Small intestine (tissue), 16 donors: ENCODE measurements around the gene ANKRD50. TPM values are rescaled to one million over a fixed set of nuclear protein-coding genes. Genes with fewer than 3 reads are reported as not detected.
A peak's percentile ranks its signal among the peaks of the same experiment; 100 is the strongest.

Source experiments
- DNase-seq, 2 donors: peaks; one replicate each; pipeline versions ENCODE4 v3.0.0 to v3.0.0-alpha.2; 2013
- FAIRE-seq: peaks from 2 replicates; lab custom pipeline; 2012; peaks lifted over from hg19 to GRCh38; lab: Jason Lieb, UNC
- H3K27ac ChIP-seq, 3 donors: one replicate each; pipeline ENCODE4 v1.5.1; 2013; ENCODE audit warnings: low read length in 2 of 3, mild to moderate bottlenecking in 2 of 3, control low read depth in 1 of 3, inconsistent platforms in 1 of 3, low read depth in 1 of 3, moderate library complexity in 1 of 3
- H3K27me3 ChIP-seq, 3 donors: one replicate each; pipeline ENCODE4 v1.6.1; 2013; ENCODE audit warnings: low read length in 3 of 3, inconsistent platforms in 1 of 3; ENCODE audit not compliant: control insufficient read depth in 3 of 3, insufficient read depth in 3 of 3
- H3K36me3 ChIP-seq, 3 donors: one replicate each; pipeline ENCODE4 v1.6.1; 2013; ENCODE audit warnings: low read length in 3 of 3, inconsistent platforms in 1 of 3, low read depth in 1 of 3, mild to moderate bottlenecking in 1 of 3, moderate library complexity in 1 of 3; ENCODE audit not compliant: control insufficient read depth in 3 of 3, insufficient read depth in 2 of 3
- H3K4me1 ChIP-seq, 3 donors: one replicate each; pipeline ENCODE4 v1.6.1; 2013; ENCODE audit warnings: low read length in 2 of 3, inconsistent platforms in 1 of 3, low read depth in 1 of 3, mild to moderate bottlenecking in 1 of 3, moderate library complexity in 1 of 3; ENCODE audit not compliant: control insufficient read depth in 3 of 3, insufficient read depth in 2 of 3
- H3K4me3 ChIP-seq, 3 donors: one replicate each; pipeline ENCODE4 v1.5.1; 2013; ENCODE audit warnings: low read length in 3 of 3, control low read depth in 1 of 3, inconsistent platforms in 1 of 3, low read depth in 1 of 3, mild to moderate bottlenecking in 1 of 3, moderate library complexity in 1 of 3
- H3K9me3 ChIP-seq, 2 donors: one replicate each; pipeline ENCODE4 v1.6.1; 2013; ENCODE audit warnings: low read depth in 1 of 2, low read length in 1 of 2; ENCODE audit not compliant: control insufficient read depth in 2 of 2, insufficient read depth in 1 of 2
- WGBS, 3 donors: extraction: QIAGEN DNeasy Blood & Tissue Kit; methylation state at CpG; one replicate each; pipeline ENCODE4 v1.1.7; 2013; 5-methylcytosine and 5-hydroxymethylcytosine counted together
- long read RNA-seq, 10 donors: transcript quantifications; one replicate each; lab custom pipeline, GENCODE V29; 2026
- polyA plus RNA-seq, 4 donors: library from polyadenylated mRNA; stranded (reverse) in 3 of 4; unstranded in 1 of 4; fragments of 200-250 nt in 3 of 4; fragments of 120-200 nt in 1 of 4; gene quantifications; one replicate each; pipeline versions ENCODE4 v1.2.1 to v1.2.3, GENCODE V29; 2013
- donor health status: healthy with polysubstance abuse.
- donor health status: control.
- donor health status: control.
- donor health status: Bipolar disorder and iron deficiency.
- donor health status: healthy.

Gene ANKRD50
- polyA plus RNA-seq = 10 to 100 TPM in 1 of 4 donors, 1 to 10 TPM in 3; 1.6 to 15.5 (median 2.3) TPM
- long read RNA-seq, donor 1, full-length matches to known transcripts = 2 of 10 reads
- long read RNA-seq, donor 1, partial matches to known transcripts = 8 of 10 reads
- long read RNA-seq, donor 1, other reads (novel, unspliced or antisense) = 0 of 10 reads
- long read RNA-seq, donor 2, full-length matches to known transcripts = 2 of 2 reads
- long read RNA-seq, donor 2, partial matches to known transcripts = 0 of 2 reads
- long read RNA-seq, donor 2, other reads (novel, unspliced or antisense) = 0 of 2 reads
- long read RNA-seq, donor 3, partial matches to known transcripts = 8 of 8 reads
- long read RNA-seq, donor 3, other reads (novel, unspliced or antisense) = 0 of 8 reads
- long read RNA-seq, donor 4 = 0 reads
- long read RNA-seq, donor 5 = 0 reads
- long read RNA-seq, donor 6 = 0 reads
- long read RNA-seq, donor 7, full-length matches to known transcripts = 3 of 22 reads
- long read RNA-seq, donor 7, partial matches to known transcripts = 19 of 22 reads
- long read RNA-seq, donor 7, other reads (novel, unspliced or antisense) = 0 of 22 reads
- long read RNA-seq, donor 8, full-length matches to known transcripts = 1 of 7 reads
- long read RNA-seq, donor 8, partial matches to known transcripts = 6 of 7 reads
- long read RNA-seq, donor 8, other reads (novel, unspliced or antisense) = 0 of 7 reads
- long read RNA-seq, donor 9 = 0 reads
- long read RNA-seq, donor 10, full-length matches to known transcripts = 3 of 13 reads
- long read RNA-seq, donor 10, partial matches to known transcripts = 10 of 13 reads
- long read RNA-seq, donor 10, other reads (novel, unspliced or antisense) = 0 of 13 reads

- Histone ChIP-seq H3K4me3 (peak within 1 kb of the TSS; percentile 79 to 88 (median 80)), H3K27ac (peak within 1 kb of the TSS; percentile 81 to 98 (median 96)), H3K27me3 (no peaks in the 10 kb centered on the region), H3K9me3 (no peaks in the 10 kb centered on the region), H3K36me3 (peaks cover 0 to 3% (median 0%) of the 10 kb centered on the region in 3 donors), H3K4me1 (peaks cover 0 to 3% (median 0%) of the 10 kb centered on the region in 3 donors)
- DNase-seq (peak; percentile 74 to 93), FAIRE-seq (no peak)
- 1 to 2% (median 1%) methylated on average over 44 to 85 of the region's 85 CpGs for WGBS, 3 donors
Measured at GRCh38 chr4:124712372-124713184, at the start of gene ANKRD50. Gene ANKRD50 (minus strand): TSS chr4:124712732. CDS start chr4:124710511, 2,221 bp downstream.

- DNase-seq (no peak), FAIRE-seq (no peak)
- H3K36me3 ChIP-seq = no peaks in the 10 kb centered on the region
- H3K27me3 ChIP-seq = no peaks in the 10 kb centered on the region
- no peaks in the 10 kb centered on the region for H3K9me3 ChIP-seq
- no peak overlapping the region for H3K4me3 ChIP-seq
- H3K4me1 ChIP-seq = no peaks in the 10 kb centered on the region
- WGBS, 3 donors = 71 to 81% (median 77%) methylated on average over 1 of the region's 1 CpG
- no peak overlapping the region for H3K27ac ChIP-seq
Measured at GRCh38 chr4:124757126-124757525, 44.6 kb upstream of the ANKRD50 start.

- Histone ChIP-seq H3K27ac (no peak overlapping the region), H3K9me3 (no peaks in the 10 kb centered on the region), H3K4me1 (no peaks in the 10 kb centered on the region), H3K36me3 (no peaks in the 10 kb centered on the region), H3K27me3 (no peaks in the 10 kb centered on the region), H3K4me3 (no peak overlapping the region)
- DNase-seq (no peak), FAIRE-seq (no peak)
Measured at GRCh38 chr4:124754681-124755080, 42.1 kb upstream of the ANKRD50 start.

- Histone ChIP-seq H3K27ac (no peak overlapping the region), H3K27me3 (no peaks in the 10 kb centered on the region), H3K4me1 (no peaks in the 10 kb centered on the region), H3K36me3 (no peaks in the 10 kb centered on the region), H3K4me3 (no peak overlapping the region), H3K9me3 (no peaks in the 10 kb centered on the region)
- DNase-seq (no peak), FAIRE-seq (no peak)
- 40 to 69% (median 50%) methylated on average over 4 of the region's 4 CpGs for WGBS, 3 donors
Measured at GRCh38 chr4:124753941-124754581, 41.5 kb upstream of the ANKRD50 start.

GRCh38 chr4:124749421-124749820 lies 36.9 kb upstream of the ANKRD50 start:
- DNase-seq (no peak), FAIRE-seq (no peak)
- H3K36me3 ChIP-seq = no peaks in the 10 kb centered on the region
- H3K27ac ChIP-seq = no peak overlapping the region
- H3K27me3 ChIP-seq = no peaks in the 10 kb centered on the region
- no peaks in the 10 kb centered on the region for H3K9me3 ChIP-seq
- no peaks in the 10 kb centered on the region for H3K4me1 ChIP-seq
- no peak overlapping the region for H3K4me3 ChIP-seq
- 90 to 94% (median 93%) methylated on average over 2 of the region's 2 CpGs for WGBS, 3 donors

GRCh38 chr4:124748965-124749364 lies 36.4 kb upstream of the ANKRD50 start:
- H3K9me3 ChIP-seq = no peaks in the 10 kb centered on the region
- H3K4me3 ChIP-seq = no peak overlapping the region
- FAIRE-seq (peak; percentile 79), DNase-seq (no peak)
- H3K36me3 ChIP-seq = no peaks in the 10 kb centered on the region
- 97 to 98% (median 98%) methylated on average over 1 of the region's 1 CpG for WGBS, 3 donors
- no peaks in the 10 kb centered on the region for H3K4me1 ChIP-seq
- H3K27me3 ChIP-seq = no peaks in the 10 kb centered on the region
- H3K27ac ChIP-seq = no peak overlapping the region

GRCh38 chr4:124745985-124746801 lies 33.7 kb upstream of the ANKRD50 start:
- no peak overlapping the region for H3K4me3 ChIP-seq
- no peaks in the 10 kb centered on the region for H3K4me1 ChIP-seq
- FAIRE-seq (no peak), DNase-seq (peak in 1 of 2 donors; percentile 5)
- 51 to 67% (median 67%) methylated on average over 5 of the region's 5 CpGs for WGBS, 3 donors
- no peak overlapping the region for H3K27ac ChIP-seq
- no peaks in the 10 kb centered on the region for H3K9me3 ChIP-seq
- no peaks in the 10 kb centered on the region for H3K36me3 ChIP-seq
- H3K27me3 ChIP-seq = no peaks in the 10 kb centered on the region
